Kidney (tissue), 14 donors: ENCODE results near the gene ZNF772. TPM values are rescaled to one million over a fixed set of nuclear protein-coding genes. Genes with fewer than 3 reads are reported as not detected.

Experiments
- DNase-seq, 5 donors: peaks; one replicate each; pipeline ENCODE4 v3.0.0-alpha.2; 2013 to 2020
- FAIRE-seq: peaks from 2 replicates; lab custom pipeline; 2012; peaks lifted over from hg19 to GRCh38; lab: Jason Lieb, UNC
- H3K27ac ChIP-seq, 2 donors: one replicate each; pipeline ENCODE4 v1.7.0; 2013; ENCODE audit warnings: low read depth in 2 of 2, low read length in 2 of 2, inconsistent platforms in 1 of 2
- H3K27me3 ChIP-seq: one replicate; pipeline ENCODE4 v1.7.1; 2013; ENCODE audit warnings: low read length, inconsistent platforms; ENCODE audit not compliant: control insufficient read depth, insufficient read depth
- H3K36me3 ChIP-seq, 3 donors: one replicate each; pipeline versions ENCODE4 v1.7.0 to v1.7.1; 2013; ENCODE audit warnings: low read length in 3 of 3, control low read depth in 1 of 3, inconsistent platforms in 1 of 3; ENCODE audit not compliant: insufficient read depth in 3 of 3, control insufficient read depth in 2 of 3
- H3K4me1 ChIP-seq, 3 donors: one replicate each; pipeline versions ENCODE4 v1.7.0 to v1.7.1; 2013; ENCODE audit warnings: low read length in 3 of 3, inconsistent platforms in 1 of 3, low read depth in 1 of 3; ENCODE audit not compliant: control insufficient read depth in 2 of 3, insufficient read depth in 2 of 3
- H3K4me3 ChIP-seq, 3 donors: one replicate each; pipeline versions ENCODE4 v1.7.0 to v1.8.1; 2013; ENCODE audit warnings: low read length in 3 of 3, control low read depth in 1 of 3, inconsistent platforms in 1 of 3
- H3K9ac ChIP-seq, 3 donors: one replicate each; pipeline versions ENCODE4 v1.7.0 to v1.7.1; 2013; ENCODE audit warnings: low read length in 3 of 3, control low read depth in 1 of 3, inconsistent platforms in 1 of 3
- H3K9me3 ChIP-seq, 3 donors: one replicate each; pipeline versions ENCODE4 v1.7.0 to v1.7.1; 2013; ENCODE audit warnings: low read length in 3 of 3, control low read depth in 1 of 3, inconsistent platforms in 1 of 3; ENCODE audit not compliant: control insufficient read depth in 2 of 3, insufficient read depth in 1 of 3
- intact Hi-C: fragments of 100-400 bp; cut with DNase I; formaldehyde crosslinking; loops from one replicate; pipeline ENCODE4 v1.11.1; 2022
- polyA plus RNA-seq: library from polyadenylated mRNA; stranded (reverse); fragments of 350-450 nt; fragmentation: Illumina TruSeq; extraction: RNeasy Lipid Tissue Mini Kit (QIAGEN cat#74804); gene quantifications from one replicate; pipeline ENCODE4 v1.2.3, GENCODE V29; 2014; ENCODE audit warnings: low read depth, low replicate concordance; ENCODE audit not compliant: insufficient read depth
- total RNA-seq: library from RNA; stranded (reverse); fragmentation: NEBNext Ultra II Directional; extraction: Animal tissue kit (Norgen Biotek cat#: 25700); gene quantifications from one replicate; pipeline ENCODE4 v1.2.1, GENCODE V29; 2021
- TF ChIP-seq, protein P1 (sequence below): IDR thresholded peaks from 3 replicates; pipeline ENCODE4 v1.5.1; 2012; ENCODE audit warnings: mild to moderate bottlenecking, moderate library complexity, borderline replicate concordance; ENCODE audit not compliant: insufficient read depth; ENCODE audit errors: extremely low read depth
- donor health status: control.
- donor health status: control.
- donor health status: control.
- donor health status: control.
- donor health status: control.
- donor health status: DM: yes; HTN: yes; CAD: no.
- donor health status: Normal renal cell carcinoma (clear cell type).

ZNF772 gene
- total and polyA plus RNA-seq, 2 donors from 2014 or later: 3.1 to 20.0 TPM

DNA sequence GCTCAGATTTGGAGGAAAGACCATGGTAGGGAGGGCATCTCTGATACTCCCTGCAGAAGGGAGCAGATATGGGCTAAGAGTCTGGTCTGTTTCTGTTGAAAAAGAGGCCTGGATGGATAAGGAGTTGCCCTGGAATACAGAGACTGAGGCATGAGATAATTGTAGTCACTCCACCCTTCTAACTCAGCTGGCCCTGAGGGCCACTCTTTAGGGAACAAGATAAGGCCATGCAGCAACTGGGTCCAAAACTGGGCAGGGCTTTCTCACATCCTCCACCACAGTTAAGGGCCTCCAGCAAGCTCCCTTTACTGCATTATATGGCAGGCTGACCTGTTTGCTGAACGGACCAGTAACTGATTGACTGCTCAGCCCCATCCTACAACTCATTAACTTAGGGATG, 40.9 kb downstream of the ZNF772 start:
- TF ChIP-seq, protein P1, sequence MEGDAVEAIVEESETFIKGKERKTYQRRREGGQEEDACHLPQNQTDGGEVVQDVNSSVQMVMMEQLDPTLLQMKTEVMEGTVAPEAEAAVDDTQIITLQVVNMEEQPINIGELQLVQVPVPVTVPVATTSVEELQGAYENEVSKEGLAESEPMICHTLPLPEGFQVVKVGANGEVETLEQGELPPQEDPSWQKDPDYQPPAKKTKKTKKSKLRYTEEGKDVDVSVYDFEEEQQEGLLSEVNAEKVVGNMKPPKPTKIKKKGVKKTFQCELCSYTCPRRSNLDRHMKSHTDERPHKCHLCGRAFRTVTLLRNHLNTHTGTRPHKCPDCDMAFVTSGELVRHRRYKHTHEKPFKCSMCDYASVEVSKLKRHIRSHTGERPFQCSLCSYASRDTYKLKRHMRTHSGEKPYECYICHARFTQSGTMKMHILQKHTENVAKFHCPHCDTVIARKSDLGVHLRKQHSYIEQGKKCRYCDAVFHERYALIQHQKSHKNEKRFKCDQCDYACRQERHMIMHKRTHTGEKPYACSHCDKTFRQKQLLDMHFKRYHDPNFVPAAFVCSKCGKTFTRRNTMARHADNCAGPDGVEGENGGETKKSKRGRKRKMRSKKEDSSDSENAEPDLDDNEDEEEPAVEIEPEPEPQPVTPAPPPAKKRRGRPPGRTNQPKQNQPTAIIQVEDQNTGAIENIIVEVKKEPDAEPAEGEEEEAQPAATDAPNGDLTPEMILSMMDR: no peak
- H3K27me3 ChIP-seq: no peaks in the 10 kb centered on the region

DNA sequence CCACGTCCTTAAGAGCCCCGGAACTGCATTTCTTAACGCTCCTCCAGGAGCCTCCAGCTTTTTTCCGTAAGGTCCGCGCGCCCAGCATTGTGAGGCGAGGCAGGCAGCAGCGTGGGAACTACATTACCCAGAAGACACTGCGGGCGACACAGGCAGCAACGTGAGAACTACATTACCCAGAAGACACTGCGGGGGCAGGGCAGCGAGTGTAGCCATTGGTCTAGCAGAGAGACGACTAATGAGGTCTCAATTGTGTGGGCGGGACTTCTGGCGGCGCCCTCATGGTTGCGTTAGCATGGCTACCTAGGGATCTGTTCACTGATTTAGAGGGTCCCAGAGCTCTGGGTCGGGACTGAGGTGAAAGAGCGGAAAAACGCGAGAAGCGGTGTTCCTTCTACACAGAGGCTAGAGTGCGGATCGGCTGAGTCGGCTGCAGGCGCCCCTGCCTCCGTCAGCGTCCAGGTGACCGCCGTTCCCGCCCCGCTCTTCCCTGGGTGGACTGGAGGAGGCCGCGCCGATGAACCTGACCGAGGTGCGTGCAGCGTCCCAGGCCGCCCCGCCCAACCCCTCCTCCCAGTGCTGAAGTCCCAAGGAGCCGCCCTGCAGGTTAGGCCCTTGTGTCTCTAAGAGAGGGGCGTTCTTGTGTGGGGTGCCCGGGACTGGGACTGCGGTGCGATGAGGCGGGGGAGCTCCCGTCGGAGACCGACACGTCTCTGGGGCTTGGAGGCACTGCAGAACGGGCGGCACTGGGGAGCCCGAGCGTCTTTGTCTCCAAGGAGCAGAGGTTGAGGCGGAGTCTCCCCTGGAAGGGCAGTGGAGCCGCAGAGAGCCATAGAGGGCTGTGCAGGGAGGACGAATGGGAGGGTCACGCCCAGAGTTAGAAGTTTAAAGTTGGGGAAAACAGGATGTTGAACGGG, 42.0 kb downstream of the ZNF772 start, which contains the start of gene ZNF749:
TSS of gene ZNF749 (plus strand) at position 264 of the 917 bp plus-strand sequence. CDS start at position 518, 254 bp downstream.
- FAIRE-seq (peak; percentile 96), DNase-seq (peak; percentile 99)
- Histone ChIP-seq H3K27me3 (no peaks in the 10 kb centered on the region), H3K4me3 (peak within 1 kb of the TSS; percentile 74 to 96 (median 83)), H3K4me1 (peaks cover 0 to 12% (median 10%) of the 10 kb centered on the region in 3 donors), H3K27ac (peak within 1 kb of the TSS in 1 of 2 donors; percentile 43), H3K36me3 (peaks cover 4 to 6% (median 5%) of the 10 kb centered on the region in 3 donors), H3K9ac (peak within 1 kb of the TSS; percentile 67 to 84 (median 73)), H3K9me3 (peaks cover 0 to 2% (median 0%) of the 10 kb centered on the region in 3 donors)
- intact Hi-C loops: no loop called here
- TF ChIP-seq, protein P1: peak; percentile 3

More for the DNA sequence above, 40.9 kb downstream of the ZNF772 start:
- Histone ChIP-seq H3K27ac (no peak overlapping the region), H3K4me1 (peaks cover 0 to 12% (median 10%) of the 10 kb centered on the region in 3 donors), H3K36me3 (peaks cover 4 to 6% (median 5%) of the 10 kb centered on the region in 3 donors), H3K9ac (peak overlapping the region in 1 of 3 donors; percentile 16), H3K9me3 (peaks cover 0 to 2% (median 0%) of the 10 kb centered on the region in 3 donors), H3K4me3 (peak overlapping the region; percentile 12 to 96 (median 83))
- peak in 2 of 5 donors; percentile 13 to 27 for DNase-seq
- intact Hi-C loops: no loop called here
- no peak for FAIRE-seq

DNA sequence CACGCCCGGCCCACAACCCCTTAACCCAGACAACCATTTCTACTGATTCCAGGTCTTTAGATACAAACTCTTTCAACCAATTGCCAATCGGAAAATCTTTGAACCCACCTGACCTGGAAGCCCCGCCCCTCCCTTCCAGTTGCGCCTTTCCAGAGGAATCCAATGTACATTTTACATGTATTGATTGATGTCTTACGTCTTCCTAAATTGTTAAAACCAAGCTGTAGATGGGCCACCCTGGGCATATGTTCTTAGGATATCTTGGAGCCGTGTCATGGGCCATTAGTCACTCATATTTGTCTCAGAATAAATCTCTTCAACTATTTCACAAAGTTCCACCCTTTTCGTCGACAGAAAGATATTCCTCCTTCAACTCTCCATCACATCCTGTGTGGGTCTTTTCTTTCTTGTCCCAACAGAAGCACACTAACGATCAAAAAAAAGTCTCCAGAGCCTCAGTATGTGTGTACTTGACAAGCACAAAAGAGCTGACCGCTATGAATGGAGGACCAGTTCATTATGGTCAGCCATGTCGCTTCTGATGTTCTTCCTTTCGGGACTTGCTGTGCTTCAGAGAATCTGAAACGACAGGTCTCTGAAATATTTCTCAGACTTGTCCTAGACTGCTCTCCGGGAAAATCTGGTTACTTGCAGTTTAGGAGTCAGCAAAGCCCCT, 42.8 kb downstream of the ZNF772 start:
- intact Hi-C loops: no loop called here
- Histone ChIP-seq H3K27me3 (no peaks in the 10 kb centered on the region), H3K9me3 (peaks cover 0 to 2% (median 0%) of the 10 kb centered on the region in 3 donors), H3K4me3 (peak overlapping the region; percentile 74 to 96 (median 83)), H3K9ac (peak overlapping the region; percentile 0 to 79 (median 31)), H3K4me1 (peaks cover 0 to 12% (median 10%) of the 10 kb centered on the region in 3 donors), H3K36me3 (peaks cover 4 to 6% (median 5%) of the 10 kb centered on the region in 3 donors), H3K27ac (no peak overlapping the region)
- DNase-seq (peak in 2 of 5 donors; percentile 30 to 59), FAIRE-seq (no peak)
- TF ChIP-seq, protein P1: no peak
